ENCODE data around the gene ZNF232. TPM values are rescaled to one million over a fixed set of nuclear protein-coding genes. Genes with fewer than 3 reads are reported as not detected.
"Not testable (repeated sequence)": the region's sequence is repeated elsewhere in the genome, so short reads cannot be mapped to it uniquely, and the experiment has no call there.

The ZNF232 gene
- total and polyA plus RNA-seq, 2 donors (not counting 1 experiment from before 2014, with no cell fraction given) = 9.9 to 17.4 TPM

- CTCF ChIA-PET = not testable (repeated sequence)
These were observed 25.1 kb upstream of the ZNF232 start for GRCh38 chr17:5136580-5137412.

GRCh38 chr17:5135726-5136579 is 24.3 kb upstream of the ZNF232 start:
- ATAC-seq (ENCODE audit: low read depth) = no peak
- H3K27ac ChIP-seq (ENCODE audit: low read length in 2 of 2) = no peak overlapping the region
- no peak overlapping the region for H3K27ac Mint-ChIP-seq
- H4K20me1 ChIP-seq (ENCODE audit: control insufficient read depth, insufficient read depth, low read length, poor library complexity, severe bottlenecking) = no peaks in the 10 kb centered on the region
- intact Hi-C loops (cut with micrococcal nuclease) = no loop called here
- H3K27me3 Mint-ChIP-seq = peaks cover 3% of the 10 kb centered on the region
- ChIA-PET POLR2A (no interaction called here), CTCF (no interaction called here)
- no peaks in the 10 kb centered on the region for H3K9me3 ChIP-seq (ENCODE audit: control extremely low read depth in 1 of 3, control insufficient read depth in 2 of 3, insufficient read depth in 1 of 3, low read length in 2 of 3)
- no peaks in the 10 kb centered on the region for H3K9me3 Mint-ChIP-seq (ENCODE audit: insufficient read depth)
- H2AFZ ChIP-seq (ENCODE audit: insufficient read depth, low read depth, low read length, poor library complexity, severe bottlenecking) = no peak overlapping the region
- no peak overlapping the region for H3K4me2 ChIP-seq (replicated peaks; ENCODE audit: low read depth, low read length, poor library complexity, severe bottlenecking)
- no peak overlapping the region for H3K9ac ChIP-seq (ENCODE audit: low read length)
- H3K4me3 Mint-ChIP-seq = no peak overlapping the region
- no peak for DNase-seq
- H3K4me1 ChIP-seq (ENCODE audit: control insufficient read depth in 2 of 2, insufficient read depth in 2 of 2, low read length in 2 of 2) = no peaks in the 10 kb centered on the region
- no peaks in the 10 kb centered on the region for H3K4me1 Mint-ChIP-seq
- no peak overlapping the region for H3K4me3 ChIP-seq (ENCODE audit: control extremely low read depth in 1 of 5, extremely low read depth in 1 of 5, insufficient read depth in 1 of 5, low read depth in 2 of 5, low read length in 4 of 5)
- peaks cover 0 to 4% (median 0%) of the 10 kb centered on the region in 4 experiments for H3K27me3 ChIP-seq (replicated peaks in 1 of 4; ENCODE audit: control extremely low read depth in 1 of 4, control insufficient read depth in 3 of 4, insufficient read depth in 4 of 4, low read length in 3 of 4)
- WGBS (ENCODE audit: insufficient coverage) = 90% methylated on average over 13 of the region's 14 CpGs
- TF ChIP-seq CTCF (IDR thresholded peaks at IDR 0.05) = no peak
- no peak for TF ChIP-seq EZH2 (IDR thresholded peaks at IDR 0.05; ENCODE audit: borderline replicate concordance, insufficient read depth, low read depth, low read length, poor library complexity, severe bottlenecking)
- H3K36me3 ChIP-seq (replicated peaks in 1 of 2; ENCODE audit: control extremely low read depth in 1 of 2, control insufficient read depth in 1 of 2, extremely low read depth in 1 of 2, insufficient read depth in 2 of 2, low read length in 1 of 2) = no peaks in the 10 kb centered on the region
- no peaks in the 10 kb centered on the region for H3K79me2 ChIP-seq (ENCODE audit: control insufficient read depth, insufficient read depth, low read length)

More at GRCh38 chr17:5136580-5137412, 25.1 kb upstream of the ZNF232 start:
- H3K4me1 Mint-ChIP-seq; H4K20me1 ChIP-seq (ENCODE audit: control insufficient read depth, insufficient read depth, low read length, poor library complexity, severe bottlenecking); H3K36me3 ChIP-seq (replicated peaks in 1 of 2; ENCODE audit: control extremely low read depth in 1 of 2, control insufficient read depth in 1 of 2, extremely low read depth in 1 of 2, insufficient read depth in 2 of 2, low read length in 1 of 2); H3K9me3 Mint-ChIP-seq (ENCODE audit: insufficient read depth); ATAC-seq (ENCODE audit: low read depth); intact Hi-C loops (cut with micrococcal nuclease); H3K27ac Mint-ChIP-seq; POLR2A ChIA-PET; H3K4me3 Mint-ChIP-seq; H3K4me1 ChIP-seq (ENCODE audit: control insufficient read depth in 2 of 2, insufficient read depth in 2 of 2, low read length in 2 of 2); H3K9ac ChIP-seq (ENCODE audit: low read length); DNase-seq; H3K9me3 ChIP-seq (ENCODE audit: control extremely low read depth in 1 of 3, control insufficient read depth in 2 of 3, insufficient read depth in 1 of 3, low read length in 2 of 3); H3K79me2 ChIP-seq (ENCODE audit: control insufficient read depth, insufficient read depth, low read length); H3K27me3 Mint-ChIP-seq; H3K27me3 ChIP-seq (replicated peaks in 1 of 4; ENCODE audit: control extremely low read depth in 1 of 4, control insufficient read depth in 3 of 4, insufficient read depth in 4 of 4, low read length in 3 of 4); H2AFZ ChIP-seq (ENCODE audit: insufficient read depth, low read depth, low read length, poor library complexity, severe bottlenecking); H3K27ac ChIP-seq (ENCODE audit: low read length in 2 of 2); H3K4me2 ChIP-seq (replicated peaks; ENCODE audit: low read depth, low read length, poor library complexity, severe bottlenecking); H3K4me3 ChIP-seq (ENCODE audit: control extremely low read depth in 1 of 5, extremely low read depth in 1 of 5, insufficient read depth in 1 of 5, low read depth in 2 of 5, low read length in 4 of 5): not testable (repeated sequence)
- 92% methylated on average over 14 of the region's 14 CpGs for WGBS (ENCODE audit: insufficient coverage)

GRCh38 chr17:5135131-5135712 is 23.5 kb upstream of the ZNF232 start:
- POLR2A ChIA-PET; H3K4me3 ChIP-seq (ENCODE audit: control extremely low read depth in 1 of 5, extremely low read depth in 1 of 5, insufficient read depth in 1 of 5, low read depth in 2 of 5, low read length in 4 of 5); H3K4me1 ChIP-seq (ENCODE audit: control insufficient read depth in 2 of 2, insufficient read depth in 2 of 2, low read length in 2 of 2); H3K36me3 ChIP-seq (replicated peaks in 1 of 2; ENCODE audit: control extremely low read depth in 1 of 2, control insufficient read depth in 1 of 2, extremely low read depth in 1 of 2, insufficient read depth in 2 of 2, low read length in 1 of 2); H3K27ac ChIP-seq (ENCODE audit: low read length in 2 of 2); ATAC-seq (ENCODE audit: low read depth); H3K9ac ChIP-seq (ENCODE audit: low read length); H3K27me3 Mint-ChIP-seq; H3K9me3 ChIP-seq (ENCODE audit: control extremely low read depth in 1 of 3, control insufficient read depth in 2 of 3, insufficient read depth in 1 of 3, low read length in 2 of 3); H4K20me1 ChIP-seq (ENCODE audit: control insufficient read depth, insufficient read depth, low read length, poor library complexity, severe bottlenecking); intact Hi-C loops (cut with micrococcal nuclease); CTCF ChIA-PET; H3K9me3 Mint-ChIP-seq (ENCODE audit: insufficient read depth); H2AFZ ChIP-seq (ENCODE audit: insufficient read depth, low read depth, low read length, poor library complexity, severe bottlenecking); H3K27ac Mint-ChIP-seq; H3K79me2 ChIP-seq (ENCODE audit: control insufficient read depth, insufficient read depth, low read length); DNase-seq; H3K4me1 Mint-ChIP-seq; H3K4me2 ChIP-seq (replicated peaks; ENCODE audit: low read depth, low read length, poor library complexity, severe bottlenecking); H3K27me3 ChIP-seq (replicated peaks in 1 of 4; ENCODE audit: control extremely low read depth in 1 of 4, control insufficient read depth in 3 of 4, insufficient read depth in 4 of 4, low read length in 3 of 4); H3K4me3 Mint-ChIP-seq: not testable (repeated sequence)
- WGBS (ENCODE audit: insufficient coverage) = 100% methylated on average over 2 of the region's 8 CpGs

Data from B cell (primary cell).